HCEC 1CT (cell line): ENCODE results near the gene CDKN3.
A peak's percentile ranks its signal among the peaks of the same experiment; 100 is the strongest.
"Not testable (repeated sequence)": the region's sequence is repeated elsewhere in the genome, so short reads cannot be mapped to it uniquely, and the experiment has no call there.

Experiments used
- DNase-seq: peaks from one replicate; pipeline ENCODE4 v3.0.0-alpha.2; 2017

The CDKN3 gene

GRCh38 chr14:54425068-54425467 is 28.3 kb downstream of the CDKN3 start:
- no peak for DNase-seq

- no peak for DNase-seq
These were observed 28.9 kb downstream of the CDKN3 start for GRCh38 chr14:54425537-54426274.

GRCh38 chr14:54427871-54428270 is 31.1 kb downstream of the CDKN3 start:
- DNase-seq = no peak

- no peak for DNase-seq
These were observed 31.7 kb downstream of the CDKN3 start for GRCh38 chr14:54428527-54428926.

- peak; percentile 77 for DNase-seq
These were observed 38.7 kb downstream of the CDKN3 start for GRCh38 chr14:54435500-54435981.

- DNase-seq = not testable (repeated sequence)
These were observed 41.1 kb downstream of the CDKN3 start for GRCh38 chr14:54437954-54438353.

GRCh38 chr14:54438703-54439102 is 41.9 kb downstream of the CDKN3 start:
- DNase-seq = no peak

- no peak for DNase-seq
These were observed 43.2 kb downstream of the CDKN3 start for GRCh38 chr14:54440037-54440436.

GRCh38 chr14:54440476-54440872 is 43.7 kb downstream of the CDKN3 start:
- DNase-seq = no peak

GRCh38 chr14:54440873-54441868 is 44.4 kb downstream of the CDKN3 start, which contains the start of gene CNIH1:
Gene CNIH1 (minus strand): TSS chr14:54441374. CDS start chr14:54441327, 47 bp downstream.
- DNase-seq = peak; percentile 94

GRCh38 chr14:54442961-54443360 is 46.2 kb downstream of the CDKN3 start:
- not testable (repeated sequence) for DNase-seq

GRCh38 chr14:54443981-54444380 is 47.2 kb downstream of the CDKN3 start:
- DNase-seq = no peak

- DNase-seq = no peak
These were observed 47.9 kb downstream of the CDKN3 start for GRCh38 chr14:54444681-54445080.

- DNase-seq = no peak
These were observed 49.4 kb downstream of the CDKN3 start for GRCh38 chr14:54446161-54446693.

- peak; percentile 84 for DNase-seq
These were observed 50.5 kb downstream of the CDKN3 start for GRCh38 chr14:54447231-54447692.

- DNase-seq = peak; percentile 91
These were observed 53.7 kb downstream of the CDKN3 start for GRCh38 chr14:54450535-54450934.

GRCh38 chr14:54451121-54451601 is 54.4 kb downstream of the CDKN3 start:
- no peak for DNase-seq

- DNase-seq = no peak
These were observed 55.2 kb downstream of the CDKN3 start for GRCh38 chr14:54451961-54452360.

- DNase-seq = no peak
These were observed 56.4 kb downstream of the CDKN3 start for GRCh38 chr14:54453252-54453651.

- DNase-seq = peak; percentile 82
These were observed 57.2 kb downstream of the CDKN3 start for GRCh38 chr14:54453990-54454389.

- DNase-seq = no peak
These were observed 58.6 kb downstream of the CDKN3 start for GRCh38 chr14:54455363-54455762.

GRCh38 chr14:54456820-54457608 is 60.2 kb downstream of the CDKN3 start:
- peak; percentile 46 for DNase-seq
